PC-3 (cell line): ENCODE results near the gene ANAPC10. TPM values are rescaled to one million over a fixed set of nuclear protein-coding genes. Genes with fewer than 3 reads are reported as not detected.

Experiments
- ATAC-seq: fragments of 200-7000 bp; cut with Tn5 transposase; 2 replicates; pipeline ENCODE4 v1.9.1; 2020; ENCODE audit warnings: mild to moderate bottlenecking, moderate library complexity
- BruUV-seq: library from RNA; stranded (reverse); fragments of 400-500 nt; replicated peaks from 2 replicates; lab custom pipeline; 2021; lab: Mats Ljungman, UMichigan
- CTCF ChIA-PET: fragments of 300-600 bp; sonication (Branson Sonifier 250); formaldehyde crosslinking; loops from one replicate; lab custom pipeline; 2022; ENCODE audit warnings: antibody characterized with exemption; lab: Charles Lee
- POLR2A ChIA-PET: fragments of 300-600 bp; sonication (Branson Sonifier 250); formaldehyde crosslinking; loops from one replicate; lab custom pipeline; 2022; ENCODE audit warnings: antibody characterized with exemption; ENCODE audit not compliant: unreplicated experiment; lab: Charles Lee
- DNase-seq: peaks from one replicate; pipeline ENCODE4 v3.0.0-alpha.2; 2015
- H2AFZ ChIP-seq: fragments of 300-600 bp; sonication (generic); 2 replicates; pipeline ENCODE4 v1.6.0; 2016; ENCODE audit warnings: antibody characterized with exemption, low read length
- H3F3A ChIP-seq: fragments of 300-600 bp; sonication (generic); one replicate; pipeline ENCODE4 v1.6.0; 2017; ENCODE audit warnings: antibody characterized with exemption, low read length, control low read depth, mild to moderate bottlenecking; ENCODE audit not compliant: unreplicated experiment
- H3K27ac ChIP-seq: fragments of 300-600 bp; sonication (generic); 2 replicates; pipeline ENCODE4 v1.5.1; 2016; ENCODE audit warnings: mild to moderate bottlenecking, low read length
- H3K27me3 ChIP-seq: fragments of 300-600 bp; sonication (generic); 2 replicates; pipeline ENCODE4 v1.6.1; 2016; ENCODE audit warnings: low read length, mixed read lengths
- H3K36me3 ChIP-seq: fragments of 300-600 bp; sonication (generic); 2 replicates; pipeline ENCODE4 v1.6.1; 2016; ENCODE audit warnings: low read depth, mixed run types, low read length, mixed read lengths
- H3K4me1 ChIP-seq: fragments of 300-600 bp; sonication (generic); 2 replicates; pipeline ENCODE4 v1.5.1; 2016; ENCODE audit warnings: low read length; ENCODE audit not compliant: insufficient read depth
- H3K4me2 ChIP-seq: fragments of 300-600 bp; sonication (generic); 2 replicates; pipeline ENCODE4 v1.6.0; 2016; ENCODE audit warnings: low read length
- H3K4me3 ChIP-seq: fragments of 300-600 bp; sonication (generic); 2 replicates; pipeline ENCODE4 v1.5.1; 2016; ENCODE audit warnings: mild to moderate bottlenecking, low read length, mixed read lengths
- H3K79me2 ChIP-seq: fragments of 300-600 bp; sonication (generic); 2 replicates; pipeline ENCODE4 v1.6.1; 2017; ENCODE audit warnings: low read length, mixed read lengths
- H3K9ac ChIP-seq: fragments of 300-600 bp; sonication (generic); 2 replicates; pipeline ENCODE4 v1.6.0; 2016; ENCODE audit warnings: mild to moderate bottlenecking, low read length
- H3K9me2 ChIP-seq: fragments of 300-600 bp; sonication (generic); replicated peaks from 2 replicates; pipeline ENCODE4 v1.6.1; 2016; ENCODE audit warnings: mixed run types, low read length, mixed read lengths
- H3K9me3 ChIP-seq: fragments of 300-600 bp; sonication (generic); 2 replicates; pipeline ENCODE4 v1.6.1; 2016; ENCODE audit warnings: low read length, mixed read lengths
- H4K20me1 ChIP-seq: fragments of 300-600 bp; sonication (generic); 2 replicates; pipeline ENCODE4 v1.6.1; 2016; ENCODE audit warnings: low read length, mixed read lengths
- EZH2 ChIP-seq: fragments of 300-600 bp; sonication (generic); IDR thresholded peaks from one replicate; pipeline ENCODE4 v1.6.1; 2017; ENCODE audit warnings: antibody characterized with exemption, mild to moderate bottlenecking, low read length; ENCODE audit not compliant: unreplicated experiment
- EZH2phosphoT487 ChIP-seq: fragments of 300-600 bp; sonication (generic); IDR thresholded peaks from 2 replicates; pipeline ENCODE4 v1.6.1; 2018; ENCODE audit warnings: mild to moderate bottlenecking, antibody characterized with exemption, low read length, borderline replicate concordance
- intact Hi-C: fragments of 100-400 bp; cut with micrococcal nuclease; formaldehyde crosslinking; loops from 2 replicates; pipeline ENCODE4 v1.9.0; 2023
- total RNA-seq: library from RNA; depleted of rRNA; stranded (reverse); fragments of >200 nt; gene quantifications from 2 replicates; pipeline ENCODE4 v1.2.3, GENCODE V29; 2014
- TF ChIP-seq, protein P1 (sequence below): fragments of 300-600 bp; sonication (generic); conservative IDR thresholded peaks from 2 replicates; pipeline ENCODE4 v1.5.1; 2017; ENCODE audit warnings: antibody characterized with exemption, low read depth, mild to moderate bottlenecking, low read length

ANAPC10 gene
- total RNA-seq, 1 experiment from 2014 or later: 33.1 TPM

DNA sequence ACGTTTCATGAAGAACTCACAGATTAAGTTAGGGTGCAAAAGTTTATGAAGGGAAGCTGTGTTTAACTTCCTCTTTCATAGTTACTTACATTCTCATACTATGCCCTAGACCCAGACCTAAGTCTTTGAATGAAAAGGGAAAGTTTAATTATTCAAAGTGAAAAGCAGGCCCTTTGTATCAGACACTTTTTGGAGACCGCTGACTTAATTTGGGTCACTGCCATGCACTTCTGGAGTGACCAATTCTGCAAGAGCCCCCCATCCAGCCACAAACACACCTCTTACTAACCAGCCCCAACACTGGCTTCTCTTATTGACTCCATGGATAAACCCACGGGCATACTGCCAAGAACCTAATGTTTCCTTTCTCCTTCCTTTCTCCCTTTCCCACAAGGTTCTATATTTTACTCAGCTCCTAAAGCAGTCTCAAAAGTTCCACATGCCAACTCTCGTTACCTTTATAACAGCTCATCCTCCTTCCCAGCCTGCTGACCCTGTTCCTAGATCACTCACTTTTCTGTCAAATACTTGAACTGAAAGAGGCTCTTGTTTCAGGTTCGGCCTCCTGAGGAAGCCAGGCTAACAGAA, 34.6 kb upstream of the ANAPC10 start:
- no peak for TF ChIP-seq EZH2phosphoT487
- no peak for TF ChIP-seq EZH2
- TF ChIP-seq, protein P1, sequence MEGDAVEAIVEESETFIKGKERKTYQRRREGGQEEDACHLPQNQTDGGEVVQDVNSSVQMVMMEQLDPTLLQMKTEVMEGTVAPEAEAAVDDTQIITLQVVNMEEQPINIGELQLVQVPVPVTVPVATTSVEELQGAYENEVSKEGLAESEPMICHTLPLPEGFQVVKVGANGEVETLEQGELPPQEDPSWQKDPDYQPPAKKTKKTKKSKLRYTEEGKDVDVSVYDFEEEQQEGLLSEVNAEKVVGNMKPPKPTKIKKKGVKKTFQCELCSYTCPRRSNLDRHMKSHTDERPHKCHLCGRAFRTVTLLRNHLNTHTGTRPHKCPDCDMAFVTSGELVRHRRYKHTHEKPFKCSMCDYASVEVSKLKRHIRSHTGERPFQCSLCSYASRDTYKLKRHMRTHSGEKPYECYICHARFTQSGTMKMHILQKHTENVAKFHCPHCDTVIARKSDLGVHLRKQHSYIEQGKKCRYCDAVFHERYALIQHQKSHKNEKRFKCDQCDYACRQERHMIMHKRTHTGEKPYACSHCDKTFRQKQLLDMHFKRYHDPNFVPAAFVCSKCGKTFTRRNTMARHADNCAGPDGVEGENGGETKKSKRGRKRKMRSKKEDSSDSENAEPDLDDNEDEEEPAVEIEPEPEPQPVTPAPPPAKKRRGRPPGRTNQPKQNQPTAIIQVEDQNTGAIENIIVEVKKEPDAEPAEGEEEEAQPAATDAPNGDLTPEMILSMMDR: no peak
- no peaks in the 10 kb centered on the region for H3K9me3 ChIP-seq
- ATAC-seq (no peak), DNase-seq (no peak)
- no peak overlapping the region for H3K9ac ChIP-seq
- no TSS peak for BruUV-seq
- peaks cover 33% of the 10 kb centered on the region for H3K36me3 ChIP-seq
- CTCF ChIA-PET: no interaction called here
- no peaks in the 10 kb centered on the region; the same call in 1 of the 2 replicates for H4K20me1 ChIP-seq
- H3K79me2 ChIP-seq: no peaks in the 10 kb centered on the region
- no peak overlapping the region for H3K4me2 ChIP-seq
- no peak overlapping the region for H2AFZ ChIP-seq
- POLR2A ChIA-PET: interaction anchor here (0.6 kb wide), 1 partner anchor 28 kb away, joined by 3 read pairs; no protein-coding TSS in a partner anchor
- no peak overlapping the region for H3K27ac ChIP-seq
- intact Hi-C loops: no loop called here
- H3K27me3 ChIP-seq: no peaks in the 10 kb centered on the region
- no peaks in the 10 kb centered on the region for H3K4me1 ChIP-seq
- H3K9me2 ChIP-seq: no peaks in the 10 kb centered on the region
- H3F3A ChIP-seq: peaks cover 5% of the 10 kb centered on the region
- H3K4me3 ChIP-seq: no peak overlapping the region

DNA sequence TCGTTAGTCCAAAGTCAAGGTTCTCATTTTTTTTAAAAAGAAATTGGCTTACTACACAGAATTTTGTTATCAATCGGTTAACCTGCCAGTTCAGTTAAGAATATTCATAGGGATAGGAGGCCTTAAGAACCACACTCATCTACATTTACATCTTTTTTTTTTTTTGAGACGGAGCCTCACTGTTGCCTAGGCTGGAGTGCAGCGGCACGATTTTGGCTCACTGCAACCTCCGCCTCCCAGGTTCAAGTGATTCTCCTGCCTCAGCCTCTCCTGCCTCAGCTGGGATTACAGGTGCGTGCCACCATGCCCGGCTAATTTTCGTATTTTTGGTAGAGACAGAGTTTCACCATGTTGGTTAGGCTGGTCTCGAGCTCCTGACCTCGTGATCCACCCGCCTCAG, 33.9 kb upstream of the ANAPC10 start:
- H3K27me3 ChIP-seq: no peaks in the 10 kb centered on the region
- DNase-seq: no peak
- H3K4me1 ChIP-seq: no peaks in the 10 kb centered on the region
- no peak overlapping the region for H3K4me3 ChIP-seq
- peaks cover 38% of the 10 kb centered on the region for H3K36me3 ChIP-seq
- ChIA-PET POLR2A (no interaction called here), CTCF (no interaction called here)
- H4K20me1 ChIP-seq: no peaks in the 10 kb centered on the region; the same call in 1 of the 2 replicates
- no peak overlapping the region for H3K9ac ChIP-seq
- no peak for TF ChIP-seq EZH2phosphoT487
- TF ChIP-seq, protein P1: no peak
- no peak for TF ChIP-seq EZH2
- no peaks in the 10 kb centered on the region for H3K9me2 ChIP-seq
- no peaks in the 10 kb centered on the region for H3K9me3 ChIP-seq
- ATAC-seq: no peak
- intact Hi-C loops: no loop called here
- no peak overlapping the region for H3K27ac ChIP-seq
- H2AFZ ChIP-seq: no peak overlapping the region
- no peak overlapping the region for H3K4me2 ChIP-seq
- H3F3A ChIP-seq: peaks cover 5% of the 10 kb centered on the region
- no TSS peak for BruUV-seq
- H3K79me2 ChIP-seq: no peaks in the 10 kb centered on the region

DNA sequence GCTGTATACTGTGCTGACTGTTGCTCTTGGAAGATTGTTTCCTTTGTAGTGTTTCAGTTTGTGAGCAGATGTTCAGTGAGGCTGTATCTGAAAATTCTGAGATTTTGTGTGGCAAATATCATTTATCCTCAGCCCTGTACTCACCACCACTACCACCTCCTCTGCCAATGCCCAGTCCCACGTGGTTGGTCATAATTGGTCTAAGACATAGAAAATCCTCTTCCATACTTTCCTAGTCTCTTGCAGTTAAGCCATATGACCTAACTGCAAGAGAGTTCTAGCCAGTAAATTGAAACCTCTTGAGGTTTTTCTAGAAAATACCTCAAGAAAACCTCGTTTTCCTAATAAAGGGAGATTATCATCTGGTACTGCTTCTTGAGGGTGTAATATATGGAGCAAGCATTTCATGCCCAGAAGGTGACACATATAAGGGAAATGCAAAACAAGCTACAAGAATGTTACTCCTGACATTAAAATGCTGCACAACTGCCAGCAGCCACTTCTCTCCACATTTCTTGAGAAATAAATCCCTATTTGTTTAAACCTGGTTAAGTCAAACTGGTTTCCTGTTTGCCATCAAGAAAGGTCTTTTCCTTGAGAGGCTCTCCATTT, 32.9 kb upstream of the ANAPC10 start:
- H3K36me3 ChIP-seq: peaks cover 46% of the 10 kb centered on the region
- no peak overlapping the region for H3K27ac ChIP-seq
- POLR2A ChIA-PET: interaction anchor here (0.6 kb wide), 2 partner anchors 10 to 1833 kb away, joined by 3 to 8 read pairs; no protein-coding TSS in a partner anchor
- CTCF ChIA-PET: no interaction called here
- H2AFZ ChIP-seq: no peak overlapping the region
- TF ChIP-seq EZH2phosphoT487 (no peak), EZH2 (no peak)
- TF ChIP-seq, protein P1: no peak
- intact Hi-C loops: no loop called here
- H3F3A ChIP-seq: peaks cover 5% of the 10 kb centered on the region
- no peaks in the 10 kb centered on the region for H3K27me3 ChIP-seq
- no peak overlapping the region for H3K4me3 ChIP-seq
- BruUV-seq: no TSS peak
- H3K9me2 ChIP-seq: no peaks in the 10 kb centered on the region
- peak; percentile 29 for ATAC-seq
- H3K79me2 ChIP-seq: no peaks in the 10 kb centered on the region
- no peaks in the 10 kb centered on the region for H3K4me1 ChIP-seq
- no peaks in the 10 kb centered on the region; the same call in 1 of the 2 replicates for H4K20me1 ChIP-seq
- H3K9me3 ChIP-seq: no peaks in the 10 kb centered on the region
- H3K9ac ChIP-seq: no peak overlapping the region
- no peak overlapping the region for H3K4me2 ChIP-seq
- DNase-seq: peak; percentile 23
